CD4-positive, alpha-beta T cell (primary cell): ENCODE data around the gene SLC16A9. TPM values are rescaled to one million over a fixed set of nuclear protein-coding genes. Genes with fewer than 3 reads are reported as not detected.

ENCODE experiments used
- ATAC-seq: fragments of 200-7000 bp; cut with Tn5 transposase; one replicate; pipeline ENCODE4 v1.10.0; 2022; ENCODE audit warnings: mild to moderate bottlenecking; ENCODE audit not compliant: poor library complexity
- CTCF ChIA-PET: fragments of 350-600 bp; sonication (Branson Sonifier 250); formaldehyde crosslinking; loops from one replicate; lab custom pipeline; 2021; ENCODE audit warnings: antibody characterized with exemption, inconsistent platforms; lab: Charles Lee
- POLR2A ChIA-PET: fragments of 350-600 bp; sonication (Branson Sonifier 250); formaldehyde crosslinking; loops from one replicate; lab custom pipeline; 2021; ENCODE audit warnings: antibody characterized with exemption, inconsistent platforms; lab: Charles Lee
- DNase-seq, 14 experiments: peaks; one replicate each; pipeline ENCODE4 v3.0.0-alpha.2; 2013 to 2020; ENCODE audit warnings: mixed read lengths in 2 of 14
- H3K27ac ChIP-seq, 2 donors: one replicate each; pipeline versions ENCODE4 v1.5.1 to v1.7.0; 2013; ENCODE audit warnings: low read length in 2 of 2, low read depth in 1 of 2, mild to moderate bottlenecking in 1 of 2
- H3K27me3 ChIP-seq, 2 experiments: 1 replicate in 1 of 2; 2 replicates in 1 of 2; pipeline versions ENCODE4 v1.6.1 to v1.7.0; 2013; ENCODE audit warnings: low read length in 2 of 2, control low read depth in 1 of 2, mild to moderate bottlenecking in 1 of 2, moderate library complexity in 1 of 2; ENCODE audit not compliant: insufficient read depth in 2 of 2, control insufficient read depth in 1 of 2
- H3K36me3 ChIP-seq: one replicate; pipeline ENCODE4 v1.6.1; 2013; ENCODE audit warnings: low read length, control low read depth; ENCODE audit not compliant: insufficient read depth
- H3K4me1 ChIP-seq: one replicate; pipeline ENCODE4 v1.6.1; 2013; ENCODE audit warnings: low read length, control low read depth; ENCODE audit not compliant: insufficient read depth
- H3K4me3 ChIP-seq: one replicate; pipeline ENCODE4 v1.5.1; 2013; ENCODE audit warnings: mild to moderate bottlenecking, low read length, moderate library complexity
- H3K9me3 ChIP-seq, 2 experiments: 1 replicate in 1 of 2; 2 replicates in 1 of 2; pipeline versions ENCODE4 v1.6.1 to v1.7.0; 2013; ENCODE audit warnings: low read length in 2 of 2, mild to moderate bottlenecking in 2 of 2, control low read depth in 1 of 2, moderate library complexity in 1 of 2; ENCODE audit not compliant: control insufficient read depth in 1 of 2, insufficient read depth in 1 of 2
- H3K27ac Mint-ChIP-seq: one replicate; pipeline ENCODE4 v1.8.0; 2020; ENCODE audit warnings: mixed read lengths
- H3K27me3 Mint-ChIP-seq: one replicate; pipeline ENCODE4 v1.8.0; 2021; ENCODE audit warnings: mixed read lengths
- H3K36me3 Mint-ChIP-seq: one replicate; pipeline ENCODE4 v1.8.0; 2021; ENCODE audit warnings: low read depth, mixed read lengths
- H3K4me1 Mint-ChIP-seq: one replicate; pipeline ENCODE4 v1.8.0; 2021; ENCODE audit warnings: low read depth, mixed read lengths
- H3K4me3 Mint-ChIP-seq: one replicate; pipeline ENCODE4 v1.8.0; 2020; ENCODE audit warnings: mild to moderate bottlenecking, mixed read lengths
- H3K9me3 Mint-ChIP-seq: one replicate; pipeline ENCODE4 v1.8.0; 2020; ENCODE audit warnings: mixed read lengths
- CTCF ChIP-seq: fragments of 200-600 bp; IDR thresholded peaks from one replicate; pipeline ENCODE4 v1.8.0; 2022; ENCODE audit warnings: antibody characterized with exemption, mild to moderate bottlenecking
- intact Hi-C, 2 experiments: fragments of 100-400 bp; cut with DNase I in 1 of 2; cut with micrococcal nuclease in 1 of 2; formaldehyde crosslinking; loops; one replicate each; pipeline versions ENCODE4 v1.15.1 to v1.9.0; 2023 to 2025; cut with DNase I, micrococcal nuclease
- total RNA-seq, 174 experiments: library from RNA in 2 of 174; stranded (reverse) in 2 of 174; gene quantifications; one replicate each; pipeline ENCODE4 v1.2.3 and lab custom pipeline; 2021 to 2026

Gene SLC16A9
- total RNA-seq, 2 experiments from 2014 or later: not detected

GRCh38 chr10:59607970-59608369, 101.7 kb downstream of the SLC16A9 start:
- Histone ChIP-seq H3K27ac (no peak overlapping the region), H3K4me3 (no peak overlapping the region), H3K4me1 (no peaks in the 10 kb centered on the region), H3K9me3 (no peaks in the 10 kb centered on the region), H3K27me3 (peaks cover 2 to 11% of the 10 kb centered on the region in 2 experiments), H3K36me3 (no peaks in the 10 kb centered on the region)
- no peak for DNase-seq
- no peaks in the 10 kb centered on the region for H3K36me3 Mint-ChIP-seq
- no peak overlapping the region for H3K27ac Mint-ChIP-seq
- ATAC-seq: no peak
- no peaks in the 10 kb centered on the region for H3K9me3 Mint-ChIP-seq
- H3K4me3 Mint-ChIP-seq: no peak overlapping the region
- no peaks in the 10 kb centered on the region for H3K4me1 Mint-ChIP-seq
- POLR2A ChIA-PET: no interaction called here
- TF ChIP-seq CTCF: no peak
- peaks cover 5% of the 10 kb centered on the region for H3K27me3 Mint-ChIP-seq
- CTCF ChIA-PET: no interaction called here
- intact Hi-C loops: no loop called here

DNA sequence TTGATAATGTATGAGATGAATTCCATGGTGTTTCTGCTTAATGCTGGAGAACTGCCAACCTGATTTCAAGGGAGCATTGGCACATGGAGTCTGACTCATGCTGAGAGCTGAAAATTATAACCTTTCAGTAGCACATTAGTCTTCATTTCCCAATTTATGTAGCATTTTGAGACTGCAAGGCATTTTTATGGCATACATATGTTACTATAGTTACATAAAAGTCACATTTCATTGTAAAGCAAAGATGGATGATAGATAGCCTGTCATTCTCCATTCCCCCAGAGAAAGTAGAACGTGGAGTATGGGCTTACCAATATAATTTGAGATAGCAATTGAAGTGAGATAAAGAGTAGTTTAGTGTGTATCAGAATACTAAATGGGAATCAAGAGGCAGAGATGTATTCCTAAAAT, 103.1 kb downstream of the SLC16A9 start:
- TF ChIP-seq CTCF: no peak
- DNase-seq (no peak), ATAC-seq (no peak)
- no peaks in the 10 kb centered on the region for H3K9me3 Mint-ChIP-seq
- no peaks in the 10 kb centered on the region for H3K36me3 Mint-ChIP-seq
- H3K36me3 ChIP-seq: no peaks in the 10 kb centered on the region
- H3K27ac Mint-ChIP-seq: no peak overlapping the region
- no peak overlapping the region for H3K4me3 ChIP-seq
- no peaks in the 10 kb centered on the region for H3K4me1 Mint-ChIP-seq
- H3K4me3 Mint-ChIP-seq: no peak overlapping the region
- H3K4me1 ChIP-seq: no peaks in the 10 kb centered on the region
- no peak overlapping the region for H3K27ac ChIP-seq
- peaks cover 2% of the 10 kb centered on the region for H3K27me3 Mint-ChIP-seq
- ChIA-PET CTCF (no interaction called here), POLR2A (no interaction called here)
- intact Hi-C loops: no loop called here
- no peaks in the 10 kb centered on the region for H3K9me3 ChIP-seq
- peaks cover 2 to 11% of the 10 kb centered on the region in 2 experiments for H3K27me3 ChIP-seq

DNA sequence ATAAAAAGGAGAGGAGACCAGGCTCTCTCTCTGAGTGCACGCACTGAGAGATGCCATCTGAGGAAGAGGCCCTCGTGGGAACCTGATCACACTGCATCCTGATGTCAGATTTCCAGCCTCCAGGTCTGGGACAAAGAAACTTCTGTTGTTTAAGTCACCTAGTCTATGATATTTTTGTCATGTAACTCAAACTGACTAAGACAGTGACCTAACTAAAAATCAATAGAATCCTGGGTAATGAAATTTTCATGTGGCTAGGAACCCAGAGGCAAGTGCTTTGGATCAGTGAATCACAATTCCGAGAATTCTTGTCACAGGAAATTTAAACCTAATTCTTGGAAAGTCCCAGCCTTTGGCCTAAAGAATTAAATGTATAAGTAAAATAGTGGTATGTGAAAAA, 107.7 kb downstream of the SLC16A9 start:
- Mint-ChIP-seq H3K4me3 (no peak overlapping the region), H3K9me3 (no peaks in the 10 kb centered on the region), H3K27me3 (peaks cover 6% of the 10 kb centered on the region), H3K27ac (no peak overlapping the region), H3K4me1 (no peaks in the 10 kb centered on the region), H3K36me3 (no peaks in the 10 kb centered on the region)
- no peak for TF ChIP-seq CTCF
- intact Hi-C loops: no loop called here
- ChIA-PET CTCF (no interaction called here), POLR2A (no interaction called here)
- no peak for DNase-seq
- Histone ChIP-seq H3K27ac (no peak overlapping the region), H3K4me3 (no peak overlapping the region), H3K4me1 (no peaks in the 10 kb centered on the region), H3K27me3 (peaks cover 0 to 7% of the 10 kb centered on the region in 2 experiments), H3K36me3 (no peaks in the 10 kb centered on the region), H3K9me3 (no peaks in the 10 kb centered on the region)
- no peak for ATAC-seq

Other genes with a start within 250 kb of the SLC16A9 start
- gene MRLN, start 43.6 kb upstream of the SLC16A9 start, total RNA-seq: under 1 TPM in 1 of 2 experiments, not detected in 1; 0.56 TPM
- 10 to 100 TPM; 21.6 to 22.1 TPM for gene CCDC6, start 196.7 kb upstream of the SLC16A9 start, total RNA-seq